ENCODE measurements around the gene KCTD5.

GRCh38 chr16:2715519-2715918, 33.2 kb downstream of the KCTD5 start:
- TF ChIP-seq, protein P1, sequence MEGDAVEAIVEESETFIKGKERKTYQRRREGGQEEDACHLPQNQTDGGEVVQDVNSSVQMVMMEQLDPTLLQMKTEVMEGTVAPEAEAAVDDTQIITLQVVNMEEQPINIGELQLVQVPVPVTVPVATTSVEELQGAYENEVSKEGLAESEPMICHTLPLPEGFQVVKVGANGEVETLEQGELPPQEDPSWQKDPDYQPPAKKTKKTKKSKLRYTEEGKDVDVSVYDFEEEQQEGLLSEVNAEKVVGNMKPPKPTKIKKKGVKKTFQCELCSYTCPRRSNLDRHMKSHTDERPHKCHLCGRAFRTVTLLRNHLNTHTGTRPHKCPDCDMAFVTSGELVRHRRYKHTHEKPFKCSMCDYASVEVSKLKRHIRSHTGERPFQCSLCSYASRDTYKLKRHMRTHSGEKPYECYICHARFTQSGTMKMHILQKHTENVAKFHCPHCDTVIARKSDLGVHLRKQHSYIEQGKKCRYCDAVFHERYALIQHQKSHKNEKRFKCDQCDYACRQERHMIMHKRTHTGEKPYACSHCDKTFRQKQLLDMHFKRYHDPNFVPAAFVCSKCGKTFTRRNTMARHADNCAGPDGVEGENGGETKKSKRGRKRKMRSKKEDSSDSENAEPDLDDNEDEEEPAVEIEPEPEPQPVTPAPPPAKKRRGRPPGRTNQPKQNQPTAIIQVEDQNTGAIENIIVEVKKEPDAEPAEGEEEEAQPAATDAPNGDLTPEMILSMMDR (IDR thresholded peaks at IDR 0.05; ENCODE audit: insufficient read depth, low read depth, low read length) = no peak
- no peak for TF ChIP-seq EZH2 (IDR thresholded peaks at IDR 0.05; ENCODE audit: insufficient read depth, low read length)
